ENCODE data around the gene SLC9A1.
A peak's percentile ranks its signal among the peaks of the same experiment; 100 is the strongest.
"Not testable (repeated sequence)": the region's sequence is repeated elsewhere in the genome, so short reads cannot be mapped to it uniquely, and the experiment has no call there.

SLC9A1 gene

GRCh38 chr1:27132147-27132546 lies 22.8 kb downstream of the SLC9A1 start:
- Histone ChIP-seq H3K9ac (ENCODE audit: low read length) (no peak overlapping the region), H3K4me1 (ENCODE audit: control insufficient read depth, insufficient read depth, low read length) (no peaks in the 10 kb centered on the region), H3K27me3 (replicated peaks; ENCODE audit: control insufficient read depth, insufficient read depth, low read length) (no peaks in the 10 kb centered on the region), H3K4me3 (ENCODE audit: low read length) (no peak overlapping the region), H3K36me3 (ENCODE audit: control insufficient read depth, insufficient read depth, low read length, severe bottlenecking) (peaks cover 6% of the 10 kb centered on the region), H3K9me3 (ENCODE audit: control insufficient read depth, low read length) (no peaks in the 10 kb centered on the region)
- no peak for DNase-seq (ENCODE audit: low read depth)

DNA sequence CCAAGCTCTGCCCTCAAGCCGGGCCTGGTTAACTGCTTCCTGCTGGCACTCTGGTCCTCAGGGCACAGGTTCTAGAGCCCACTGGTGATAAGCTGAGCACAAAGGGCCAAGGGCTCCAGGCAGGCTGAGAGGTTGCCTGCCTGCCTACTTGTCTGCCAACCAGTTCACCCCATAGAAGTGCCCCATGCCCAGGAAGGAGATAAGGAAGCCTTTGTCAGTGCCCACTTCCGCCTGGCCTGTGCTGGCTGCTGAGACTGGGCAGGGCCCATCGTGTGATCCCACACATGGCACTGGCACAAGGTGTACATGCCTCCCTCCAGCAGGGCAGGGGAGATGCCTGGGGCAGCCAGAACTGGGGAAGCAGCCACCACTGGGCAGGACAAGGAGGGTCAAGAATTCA lies 24.1 kb downstream of the SLC9A1 start:
- no peak overlapping the region for H3K9ac ChIP-seq (ENCODE audit: low read length)

DNA sequence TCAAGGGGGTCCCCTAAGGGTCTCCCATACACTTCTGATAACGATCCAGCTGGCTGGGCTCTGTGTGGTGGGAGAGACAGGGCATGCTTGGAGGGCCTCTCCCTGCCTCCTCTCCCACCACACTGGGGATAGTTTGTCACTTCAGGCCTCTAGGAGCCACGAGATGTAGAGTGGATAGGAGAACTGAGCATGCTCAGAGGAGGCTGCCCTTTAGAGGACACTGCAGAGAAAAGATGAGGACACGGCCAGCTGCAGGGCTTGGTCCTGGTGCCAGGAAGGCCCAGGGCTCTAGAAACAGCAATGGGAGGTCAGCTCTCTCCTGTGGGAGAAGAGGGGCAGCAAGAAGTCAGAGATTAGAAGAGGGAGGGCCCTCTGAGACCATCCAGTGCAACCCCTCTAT lies 25.7 kb downstream of the SLC9A1 start:
- Histone ChIP-seq H3K9me3 (ENCODE audit: control insufficient read depth, low read length) (no peaks in the 10 kb centered on the region), H3K9ac (ENCODE audit: low read length) (no peak overlapping the region), H3K27me3 (replicated peaks; ENCODE audit: control insufficient read depth, insufficient read depth, low read length) (no peaks in the 10 kb centered on the region), H3K4me3 (ENCODE audit: low read length) (no peak overlapping the region), H3K4me1 (ENCODE audit: control insufficient read depth, insufficient read depth, low read length) (peaks cover 3% of the 10 kb centered on the region), H3K36me3 (ENCODE audit: control insufficient read depth, insufficient read depth, low read length, severe bottlenecking) (peaks cover 10% of the 10 kb centered on the region)
- no peak for DNase-seq (ENCODE audit: low read depth)

More for the DNA sequence above, 24.1 kb downstream of the SLC9A1 start:
- DNase-seq (ENCODE audit: low read depth) = no peak
- Histone ChIP-seq H3K4me3 (ENCODE audit: low read length) (no peak overlapping the region), H3K9me3 (ENCODE audit: control insufficient read depth, low read length) (no peaks in the 10 kb centered on the region), H3K36me3 (ENCODE audit: control insufficient read depth, insufficient read depth, low read length, severe bottlenecking) (peaks cover 10% of the 10 kb centered on the region), H3K27me3 (replicated peaks; ENCODE audit: control insufficient read depth, insufficient read depth, low read length) (no peaks in the 10 kb centered on the region), H3K4me1 (ENCODE audit: control insufficient read depth, insufficient read depth, low read length) (no peaks in the 10 kb centered on the region)

- peaks cover 11% of the 10 kb centered on the region for H3K4me1 ChIP-seq (ENCODE audit: control insufficient read depth, insufficient read depth, low read length)
- DNase-seq (ENCODE audit: low read depth) = no peak
- peaks cover 10% of the 10 kb centered on the region for H3K36me3 ChIP-seq (ENCODE audit: control insufficient read depth, insufficient read depth, low read length, severe bottlenecking)
- H3K9ac ChIP-seq (ENCODE audit: low read length) = no peak overlapping the region
- no peaks in the 10 kb centered on the region for H3K9me3 ChIP-seq (ENCODE audit: control insufficient read depth, low read length)
- no peak overlapping the region for H3K4me3 ChIP-seq (ENCODE audit: low read length)
- H3K27me3 ChIP-seq (replicated peaks; ENCODE audit: control insufficient read depth, insufficient read depth, low read length) = no peaks in the 10 kb centered on the region
Measured at GRCh38 chr1:27127419-27127818, 27.5 kb downstream of the SLC9A1 start.

- Histone ChIP-seq H3K4me1 (ENCODE audit: control insufficient read depth, insufficient read depth, low read length) (peaks cover 18% of the 10 kb centered on the region), H3K9me3 (ENCODE audit: control insufficient read depth, low read length) (no peaks in the 10 kb centered on the region)
Measured at GRCh38 chr1:27126391-27126790, 28.5 kb downstream of the SLC9A1 start.

GRCh38 chr1:27125125-27125524 lies 29.8 kb downstream of the SLC9A1 start:
- DNase-seq (ENCODE audit: low read depth); H3K9ac ChIP-seq (ENCODE audit: low read length); H3K27me3 ChIP-seq (replicated peaks; ENCODE audit: control insufficient read depth, insufficient read depth, low read length); H3K9me3 ChIP-seq (ENCODE audit: control insufficient read depth, low read length); H3K36me3 ChIP-seq (ENCODE audit: control insufficient read depth, insufficient read depth, low read length, severe bottlenecking); H3K4me3 ChIP-seq (ENCODE audit: low read length): not testable (repeated sequence)
- peaks cover 30% of the 10 kb centered on the region for H3K4me1 ChIP-seq (ENCODE audit: control insufficient read depth, insufficient read depth, low read length)

More at GRCh38 chr1:27126391-27126790, 28.5 kb downstream of the SLC9A1 start:
- DNase-seq (ENCODE audit: low read depth) = no peak
- no peaks in the 10 kb centered on the region for H3K27me3 ChIP-seq (replicated peaks; ENCODE audit: control insufficient read depth, insufficient read depth, low read length)
- no peak overlapping the region for H3K4me3 ChIP-seq (ENCODE audit: low read length)
- peaks cover 10% of the 10 kb centered on the region for H3K36me3 ChIP-seq (ENCODE audit: control insufficient read depth, insufficient read depth, low read length, severe bottlenecking)
- H3K9ac ChIP-seq (ENCODE audit: low read length) = no peak overlapping the region

GRCh38 chr1:27124405-27124804 lies 30.5 kb downstream of the SLC9A1 start:
- DNase-seq (ENCODE audit: low read depth) = no peak
- Histone ChIP-seq H3K4me1 (ENCODE audit: control insufficient read depth, insufficient read depth, low read length) (peaks cover 37% of the 10 kb centered on the region), H3K27me3 (replicated peaks; ENCODE audit: control insufficient read depth, insufficient read depth, low read length) (no peaks in the 10 kb centered on the region), H3K36me3 (ENCODE audit: control insufficient read depth, insufficient read depth, low read length, severe bottlenecking) (peaks cover 10% of the 10 kb centered on the region), H3K9ac (ENCODE audit: low read length) (no peak overlapping the region), H3K4me3 (ENCODE audit: low read length) (no peak overlapping the region), H3K9me3 (ENCODE audit: control insufficient read depth, low read length) (no peaks in the 10 kb centered on the region)

GRCh38 chr1:27122652-27123051 lies 32.3 kb downstream of the SLC9A1 start:
- peak; percentile 75 for DNase-seq (ENCODE audit: low read depth)
- Histone ChIP-seq H3K36me3 (ENCODE audit: control insufficient read depth, insufficient read depth, low read length, severe bottlenecking) (peaks cover 4% of the 10 kb centered on the region), H3K9me3 (ENCODE audit: control insufficient read depth, low read length) (no peaks in the 10 kb centered on the region), H3K9ac (ENCODE audit: low read length) (peak overlapping the region; percentile 47), H3K27me3 (replicated peaks; ENCODE audit: control insufficient read depth, insufficient read depth, low read length) (no peaks in the 10 kb centered on the region), H3K4me3 (ENCODE audit: low read length) (peak overlapping the region; percentile 32), H3K4me1 (ENCODE audit: control insufficient read depth, insufficient read depth, low read length) (peaks cover 54% of the 10 kb centered on the region)

DNA sequence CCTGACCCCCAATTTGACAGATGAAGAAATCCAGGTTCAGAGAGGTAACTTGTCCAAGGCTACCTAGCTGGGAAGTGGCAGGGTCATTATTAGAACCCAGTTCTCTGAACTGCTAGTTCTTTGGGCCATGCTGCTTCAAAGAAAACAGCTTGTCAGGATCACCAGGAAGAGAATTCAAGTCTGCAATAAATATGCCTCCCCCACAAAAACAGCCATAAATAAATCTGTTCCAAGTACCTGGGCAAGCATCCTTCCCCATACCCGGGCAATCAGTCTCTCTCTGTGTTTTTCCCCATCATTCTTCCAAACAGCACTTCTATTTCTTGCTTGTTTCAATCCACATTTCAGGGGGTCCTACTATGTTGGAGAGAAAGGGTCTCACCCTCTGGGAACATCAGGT lies 34.1 kb downstream of the SLC9A1 start:
- DNase-seq (ENCODE audit: low read depth) = no peak
- Histone ChIP-seq H3K9me3 (ENCODE audit: control insufficient read depth, low read length) (no peaks in the 10 kb centered on the region), H3K4me3 (ENCODE audit: low read length) (no peak overlapping the region), H3K9ac (ENCODE audit: low read length) (no peak overlapping the region), H3K27me3 (replicated peaks; ENCODE audit: control insufficient read depth, insufficient read depth, low read length) (no peaks in the 10 kb centered on the region), H3K36me3 (ENCODE audit: control insufficient read depth, insufficient read depth, low read length, severe bottlenecking) (no peaks in the 10 kb centered on the region), H3K4me1 (ENCODE audit: control insufficient read depth, insufficient read depth, low read length) (peaks cover 70% of the 10 kb centered on the region)

DNA sequence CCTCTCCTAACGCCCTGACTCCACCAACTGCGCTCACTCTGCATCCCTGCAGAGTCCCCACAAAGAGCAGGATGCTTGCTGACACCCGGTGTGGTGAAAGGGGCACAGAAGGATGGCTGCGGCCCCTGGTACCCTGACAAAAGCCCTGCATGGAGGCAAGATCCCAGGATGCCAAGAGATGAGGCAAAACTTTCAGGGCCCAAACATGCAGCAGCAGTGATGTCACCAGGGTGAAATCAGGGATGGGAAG lies 36.6 kb downstream of the SLC9A1 start:
- Histone ChIP-seq H3K4me1 (ENCODE audit: control insufficient read depth, insufficient read depth, low read length) (peaks cover 71% of the 10 kb centered on the region), H3K4me3 (ENCODE audit: low read length) (peak overlapping the region; percentile 53), H3K9me3 (ENCODE audit: control insufficient read depth, low read length) (no peaks in the 10 kb centered on the region)

DNA sequence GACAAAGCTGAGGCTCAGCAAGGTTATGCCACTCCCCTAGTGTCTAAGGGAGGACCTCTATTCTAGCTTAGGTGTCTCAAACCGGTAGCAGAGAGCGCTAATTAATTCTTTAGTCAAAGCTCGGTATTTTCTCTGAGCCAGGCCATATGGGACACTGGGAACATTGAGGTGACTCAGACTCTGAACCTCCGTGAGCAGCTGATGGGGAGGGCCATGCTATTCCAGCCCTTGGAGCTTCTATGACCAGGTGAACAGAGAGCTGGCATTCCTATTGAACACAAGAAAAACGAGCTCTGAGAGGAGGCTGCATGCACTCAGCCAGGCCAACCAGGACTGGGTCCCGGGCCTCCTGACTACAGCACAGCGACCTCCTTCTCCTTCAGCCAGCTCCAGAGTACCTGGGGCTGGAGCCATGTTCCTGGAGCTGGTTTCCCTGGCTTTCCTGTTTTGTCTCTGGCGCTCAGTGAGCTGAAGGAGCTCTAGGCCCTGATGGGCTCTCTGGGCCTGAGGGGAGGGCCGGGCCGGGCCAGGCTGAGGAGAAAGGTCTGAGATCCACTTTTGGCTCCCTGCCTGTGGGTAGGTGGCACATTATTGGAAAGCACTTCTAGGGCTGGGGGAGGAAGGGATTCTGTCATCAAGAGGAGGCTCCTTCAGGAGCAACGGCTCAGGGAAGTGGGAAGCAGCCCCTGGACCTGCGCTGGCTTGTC lies 37.0 kb downstream of the SLC9A1 start:
- no peaks in the 10 kb centered on the region for H3K27me3 ChIP-seq (replicated peaks; ENCODE audit: control insufficient read depth, insufficient read depth, low read length)
- H3K9ac ChIP-seq (ENCODE audit: low read length) = peak overlapping the region; percentile 73
- H3K4me1 ChIP-seq (ENCODE audit: control insufficient read depth, insufficient read depth, low read length) = peaks cover 68% of the 10 kb centered on the region
- peaks cover 12% of the 10 kb centered on the region for H3K36me3 ChIP-seq (ENCODE audit: control insufficient read depth, insufficient read depth, low read length, severe bottlenecking)
- H3K4me3 ChIP-seq (ENCODE audit: low read length) = peak overlapping the region; percentile 53
- no peaks in the 10 kb centered on the region for H3K9me3 ChIP-seq (ENCODE audit: control insufficient read depth, low read length)
- DNase-seq (ENCODE audit: low read depth) = peak; percentile 35

More for the DNA sequence above, 36.6 kb downstream of the SLC9A1 start:
- Histone ChIP-seq H3K27me3 (replicated peaks; ENCODE audit: control insufficient read depth, insufficient read depth, low read length) (no peaks in the 10 kb centered on the region), H3K9ac (ENCODE audit: low read length) (peak overlapping the region; percentile 73), H3K36me3 (ENCODE audit: control insufficient read depth, insufficient read depth, low read length, severe bottlenecking) (peaks cover 7% of the 10 kb centered on the region)
- no peak for DNase-seq (ENCODE audit: low read depth)

DNA sequence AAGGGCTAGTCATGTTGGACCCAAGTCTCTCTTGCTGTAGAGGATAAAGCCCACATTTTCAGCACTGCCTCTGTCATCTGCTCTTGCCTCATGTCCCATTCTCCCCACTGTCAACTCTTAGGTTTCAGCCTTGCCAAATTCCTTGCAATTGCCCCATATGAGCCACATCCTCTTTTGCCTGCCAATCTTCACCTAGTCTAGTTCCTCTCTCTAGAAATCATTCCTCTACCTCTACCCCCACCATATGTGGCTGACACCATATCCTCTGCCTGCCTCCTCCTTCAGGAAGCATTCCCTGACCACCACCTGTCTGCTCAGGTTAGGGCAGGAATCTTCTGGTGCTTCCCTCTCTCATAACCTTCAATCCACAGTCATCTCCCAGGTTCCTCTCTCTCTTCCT lies 38.2 kb downstream of the SLC9A1 start:
- peaks cover 12% of the 10 kb centered on the region for H3K36me3 ChIP-seq (ENCODE audit: control insufficient read depth, insufficient read depth, low read length, severe bottlenecking)
- no peak overlapping the region for H3K4me3 ChIP-seq (ENCODE audit: low read length)
- H3K4me1 ChIP-seq (ENCODE audit: control insufficient read depth, insufficient read depth, low read length) = peaks cover 66% of the 10 kb centered on the region
- no peak overlapping the region for H3K9ac ChIP-seq (ENCODE audit: low read length)
- H3K27me3 ChIP-seq (replicated peaks; ENCODE audit: control insufficient read depth, insufficient read depth, low read length) = no peaks in the 10 kb centered on the region
- DNase-seq (ENCODE audit: low read depth) = peak; percentile 43
- H3K9me3 ChIP-seq (ENCODE audit: control insufficient read depth, low read length) = no peaks in the 10 kb centered on the region
